ENCODE results near the gene RCBTB2.

Gene RCBTB2

DNA sequence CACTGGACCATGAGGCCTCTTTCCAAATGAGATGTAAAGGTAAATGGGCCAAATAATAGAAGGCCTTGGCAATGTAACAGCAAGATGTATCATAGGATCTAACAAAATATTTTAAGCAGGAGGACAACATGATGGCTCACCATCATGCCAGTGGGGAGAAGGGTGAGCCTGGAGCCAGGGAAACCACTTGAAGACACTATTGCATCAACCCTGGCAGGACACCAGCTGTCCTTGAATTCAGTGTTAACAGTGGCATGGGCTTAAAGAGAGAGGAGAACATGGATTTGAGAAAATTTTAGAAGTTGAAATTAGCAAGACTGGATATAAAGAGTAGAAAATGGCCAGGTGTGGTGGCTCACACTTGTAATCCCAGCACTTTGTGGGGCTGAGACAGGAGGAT lies 6.7 kb upstream of the RCBTB2 start:
- TF ChIP-seq TAF1 (IDR thresholded peaks at IDR 0.05; ENCODE audit: borderline replicate concordance, low read depth, low read length) (no peak), POLR2AphosphoS5 (IDR thresholded peaks at IDR 0.05; ENCODE audit: low read depth, low read length) (no peak), POLR2A (IDR thresholded peaks at IDR 0.05; ENCODE audit: low read depth, low read length) (no peak)
- FAIRE-seq (no peak), DNase-seq (ENCODE audit: insufficient read length) (no peak)

DNA sequence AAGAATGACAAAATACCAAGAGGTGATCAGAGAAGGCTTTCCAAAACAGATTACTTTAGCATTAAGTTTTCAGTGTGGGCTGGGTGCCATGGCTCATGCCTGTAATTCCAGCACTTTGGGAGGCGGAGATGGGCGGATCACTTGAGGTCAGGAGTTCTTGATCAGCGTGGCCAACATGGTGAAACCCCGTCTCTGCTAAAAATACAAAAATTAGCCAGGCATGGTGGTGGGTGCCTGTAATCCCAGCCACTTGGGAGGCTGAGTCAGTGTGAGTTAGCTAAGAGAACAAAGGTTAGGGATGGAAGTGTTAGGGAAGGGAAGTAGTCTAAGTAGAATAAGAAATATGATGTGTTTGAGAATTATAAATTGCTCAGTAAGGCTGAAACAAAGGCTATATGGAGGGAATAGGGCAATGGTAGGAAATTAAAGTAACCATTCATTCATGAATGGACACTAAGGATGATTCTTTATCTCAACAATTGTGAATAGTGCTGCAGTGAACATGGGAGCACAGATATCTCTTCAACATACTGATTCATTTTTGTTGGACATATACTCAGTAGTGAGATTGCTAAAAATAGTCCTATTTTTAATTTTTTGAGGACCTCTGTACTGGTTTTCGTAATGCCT lies 3.9 kb upstream of the RCBTB2 start:
- TF ChIP-seq POLR2AphosphoS5 (IDR thresholded peaks at IDR 0.05; ENCODE audit: low read depth, low read length) = no peak
- TF ChIP-seq POLR2A (IDR thresholded peaks at IDR 0.05; ENCODE audit: low read depth, low read length) = no peak
- no peak for TF ChIP-seq TAF1 (IDR thresholded peaks at IDR 0.05; ENCODE audit: borderline replicate concordance, low read depth, low read length)
- DNase-seq (ENCODE audit: insufficient read length) (no peak), FAIRE-seq (peak; percentile 40)

- TF ChIP-seq TAF1 (IDR thresholded peaks at IDR 0.05; ENCODE audit: borderline replicate concordance, low read depth, low read length) (no peak), POLR2A (IDR thresholded peaks at IDR 0.05; ENCODE audit: low read depth, low read length) (no peak), POLR2AphosphoS5 (IDR thresholded peaks at IDR 0.05; ENCODE audit: low read depth, low read length) (no peak)
- FAIRE-seq (no peak), DNase-seq (ENCODE audit: insufficient read length) (no peak)
Observed at GRCh38 chr13:48535766-48536165, 2.9 kb upstream of the RCBTB2 start.

DNA sequence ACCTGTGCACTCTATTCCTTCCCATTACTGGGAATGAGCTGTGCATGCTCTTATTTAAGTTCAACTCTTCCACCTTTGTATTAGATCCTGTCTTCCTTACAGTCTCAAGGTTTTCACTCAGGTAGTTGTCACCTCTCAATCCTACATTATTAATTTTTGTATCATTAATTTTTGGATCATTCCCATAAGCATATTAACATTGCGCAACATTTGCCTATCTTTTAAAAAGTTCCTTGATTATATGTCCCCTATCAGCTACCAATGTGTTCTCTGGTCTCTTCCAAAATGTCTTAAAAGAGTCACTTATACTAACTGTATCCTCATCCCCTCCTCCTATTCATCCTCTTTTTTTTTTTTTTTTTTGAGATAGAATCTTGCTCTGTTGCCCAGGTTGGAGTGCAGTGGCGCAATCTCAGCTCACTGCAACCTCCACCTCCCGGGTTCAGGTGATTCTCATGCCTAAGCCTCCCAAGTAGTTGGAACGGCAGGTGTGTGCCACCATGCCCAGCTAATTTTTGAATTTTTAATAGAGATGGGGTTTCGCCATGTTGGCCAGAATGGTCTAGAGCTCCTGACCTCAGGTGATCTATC lies 2.1 kb upstream of the RCBTB2 start:
- TF ChIP-seq POLR2AphosphoS5 (IDR thresholded peaks at IDR 0.05; ENCODE audit: low read depth, low read length) = no peak
- TF ChIP-seq TAF1 (IDR thresholded peaks at IDR 0.05; ENCODE audit: borderline replicate concordance, low read depth, low read length) = no peak
- TF ChIP-seq POLR2A (IDR thresholded peaks at IDR 0.05; ENCODE audit: low read depth, low read length) = no peak
- no peak for FAIRE-seq
- DNase-seq (ENCODE audit: insufficient read length) = no peak

GRCh38 chr13:48533961-48534600 lies 1.2 kb upstream of the RCBTB2 start:
- TF ChIP-seq TAF1 (IDR thresholded peaks at IDR 0.05; ENCODE audit: borderline replicate concordance, low read depth, low read length) (no peak), POLR2AphosphoS5 (IDR thresholded peaks at IDR 0.05; ENCODE audit: low read depth, low read length) (no peak), POLR2A (IDR thresholded peaks at IDR 0.05; ENCODE audit: low read depth, low read length) (no peak)
- FAIRE-seq = no peak
- no peak for DNase-seq (ENCODE audit: insufficient read length)

DNA sequence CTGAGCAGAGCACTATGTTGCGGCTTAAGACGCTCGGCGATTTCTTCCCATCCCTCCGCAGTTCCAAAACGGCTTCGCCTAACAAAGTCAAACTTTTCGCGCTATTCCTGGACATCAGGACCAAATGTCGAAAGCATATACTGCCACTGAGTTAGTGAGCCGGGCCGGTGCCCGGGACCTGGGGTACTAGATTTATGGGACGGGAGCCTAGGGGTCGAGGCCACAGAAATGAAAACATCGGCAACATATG lies 699 bp downstream of the RCBTB2 start:
- FAIRE-seq (no peak), DNase-seq (ENCODE audit: insufficient read length) (no peak)
- no peak for TF ChIP-seq TAF1 (IDR thresholded peaks at IDR 0.05; ENCODE audit: borderline replicate concordance, low read depth, low read length)
- no peak for TF ChIP-seq POLR2AphosphoS5 (IDR thresholded peaks at IDR 0.05; ENCODE audit: low read depth, low read length)
- no peak for TF ChIP-seq POLR2A (IDR thresholded peaks at IDR 0.05; ENCODE audit: low read depth, low read length)

DNA sequence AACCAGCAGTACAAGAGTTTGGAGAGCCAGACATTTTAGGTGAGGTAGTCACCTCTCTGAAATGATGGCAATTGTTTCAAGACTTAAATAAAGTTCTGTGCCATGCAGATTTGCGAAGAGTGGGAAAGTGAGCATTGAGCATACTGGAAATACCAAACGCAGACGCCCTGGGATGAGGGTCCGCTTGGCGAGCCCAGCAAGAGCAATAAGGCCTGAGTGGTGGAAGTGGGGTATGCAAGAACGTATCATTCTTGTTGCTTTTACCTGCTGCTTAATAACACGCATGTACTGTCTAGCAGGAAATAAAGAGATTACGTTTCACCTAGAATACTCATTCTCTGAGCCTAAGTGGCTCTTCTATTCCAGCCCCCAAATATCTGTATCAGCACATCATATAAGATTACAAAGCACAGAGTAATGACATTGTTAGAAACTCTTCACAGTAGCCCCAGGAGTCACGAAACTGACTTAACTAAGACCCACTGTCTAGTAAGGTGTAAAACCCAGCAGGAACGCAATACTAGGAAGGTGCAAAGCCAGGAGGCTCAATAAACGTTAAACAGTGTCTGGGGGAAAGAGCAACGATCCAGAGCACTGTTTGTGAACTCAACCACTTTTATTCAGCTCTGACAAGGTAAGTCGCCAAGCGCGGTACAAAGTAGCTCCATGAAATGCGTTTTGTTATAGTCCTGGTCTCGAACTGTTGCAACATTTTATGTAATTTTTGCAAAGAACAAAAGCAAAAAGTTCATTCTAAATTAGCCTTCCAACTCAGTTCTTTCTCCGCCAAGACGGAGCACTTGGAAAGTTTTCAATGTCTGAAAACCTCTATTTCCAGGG lies 1.2 kb downstream of the RCBTB2 start:
- FAIRE-seq = no peak
- TF ChIP-seq POLR2AphosphoS5 (IDR thresholded peaks at IDR 0.05; ENCODE audit: low read depth, low read length) = no peak
- TF ChIP-seq POLR2A (IDR thresholded peaks at IDR 0.05; ENCODE audit: low read depth, low read length) = no peak
- no peak for TF ChIP-seq TAF1 (IDR thresholded peaks at IDR 0.05; ENCODE audit: borderline replicate concordance, low read depth, low read length)
- DNase-seq (ENCODE audit: insufficient read length) = no peak

DNA sequence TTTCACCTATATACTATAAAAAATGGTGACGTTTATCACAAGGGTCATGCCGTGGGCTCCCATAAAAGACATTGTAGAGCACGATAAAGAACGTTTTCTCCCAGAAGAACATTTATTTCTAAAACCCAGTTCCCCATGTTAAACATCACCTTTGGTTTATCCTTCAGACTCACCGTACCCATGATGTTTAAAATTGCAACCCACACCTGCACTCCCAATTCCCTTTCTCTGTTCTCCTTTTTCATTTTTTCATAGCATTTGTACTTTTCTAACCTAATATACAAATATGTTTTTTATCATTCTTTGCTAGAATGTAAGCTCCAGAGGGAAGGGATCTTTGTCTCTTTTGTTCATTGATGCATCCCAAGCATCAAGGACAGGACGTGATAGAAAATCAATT lies 2.0 kb downstream of the RCBTB2 start:
- peak; percentile 44 for FAIRE-seq
- TF ChIP-seq POLR2A (IDR thresholded peaks at IDR 0.05; ENCODE audit: low read depth, low read length) = no peak
- no peak for DNase-seq (ENCODE audit: insufficient read length)

GRCh38 chr13:48528720-48529119 lies 4.2 kb downstream of the RCBTB2 start:
- DNase-seq (ENCODE audit: insufficient read length) (no peak), FAIRE-seq (peak; percentile 87)
- TF ChIP-seq POLR2A (IDR thresholded peaks at IDR 0.05; ENCODE audit: low read depth, low read length) (no peak), TAF1 (IDR thresholded peaks at IDR 0.05; ENCODE audit: borderline replicate concordance, low read depth, low read length) (no peak), POLR2AphosphoS5 (IDR thresholded peaks at IDR 0.05; ENCODE audit: low read depth, low read length) (no peak)

- TF ChIP-seq POLR2AphosphoS5 (IDR thresholded peaks at IDR 0.05; ENCODE audit: low read depth, low read length) (no peak), TAF1 (IDR thresholded peaks at IDR 0.05; ENCODE audit: borderline replicate concordance, low read depth, low read length) (no peak), POLR2A (IDR thresholded peaks at IDR 0.05; ENCODE audit: low read depth, low read length) (no peak)
- DNase-seq (ENCODE audit: insufficient read length) (no peak), FAIRE-seq (peak; percentile 93)
Observed at GRCh38 chr13:48527955-48528354, 4.9 kb downstream of the RCBTB2 start.

GRCh38 chr13:48526286-48526685 lies 6.6 kb downstream of the RCBTB2 start:
- FAIRE-seq (peak; percentile 73), DNase-seq (ENCODE audit: insufficient read length) (no peak)
- TF ChIP-seq POLR2AphosphoS5 (IDR thresholded peaks at IDR 0.05; ENCODE audit: low read depth, low read length) = no peak
- TF ChIP-seq POLR2A (IDR thresholded peaks at IDR 0.05; ENCODE audit: low read depth, low read length) = no peak
- no peak for TF ChIP-seq TAF1 (IDR thresholded peaks at IDR 0.05; ENCODE audit: borderline replicate concordance, low read depth, low read length)

All from GM12892 (cell line).